ENCODE data around the gene KRT81.
A peak's percentile ranks its signal among the peaks of the same experiment; 100 is the strongest.

Gene KRT81

GRCh38 chr12:52321418-52321817, 30.1 kb upstream of the KRT81 start:
- Histone ChIP-seq H2BK120ac (ENCODE audit: insufficient read depth, low read length, poor library complexity) (no peak overlapping the region), H2AK5ac (ENCODE audit: low read length) (no peak overlapping the region)

DNA sequence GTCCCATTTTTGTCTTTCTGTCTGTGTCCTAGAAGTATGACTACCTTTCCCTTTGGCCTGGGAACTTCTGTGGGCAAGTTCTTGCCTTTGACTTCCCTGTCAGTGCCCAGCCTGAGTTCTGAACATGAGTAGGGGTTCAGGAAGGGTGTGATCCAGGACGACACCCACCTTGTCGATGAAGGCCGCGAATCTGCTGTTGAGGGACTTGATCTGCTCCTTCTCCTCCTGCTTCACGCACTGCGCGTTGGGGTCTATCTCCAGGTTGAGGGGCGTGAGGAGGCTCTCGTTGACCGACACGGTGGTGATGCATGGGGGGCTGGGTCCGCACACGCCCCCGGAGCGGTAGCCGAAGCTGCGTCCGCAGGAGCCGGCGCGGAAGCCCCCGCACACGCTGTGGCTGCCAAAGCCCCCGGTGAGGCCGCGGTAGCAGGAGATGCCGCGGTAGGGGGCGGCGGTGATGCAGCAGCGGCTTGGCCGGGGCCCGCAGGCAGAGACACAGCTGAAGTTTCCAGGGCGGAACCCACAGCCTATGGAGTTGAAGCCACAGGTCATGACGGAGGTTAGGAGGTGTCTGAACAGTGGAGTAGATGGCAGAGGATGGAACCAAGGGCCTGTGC, 29.6 kb upstream of the KRT81 start, which contains the start of gene KRT83:
KRT83 (minus strand) TSS at position 615 of the 617 bp plus-strand sequence; CDS start at position 552, 63 bp downstream.
- no peaks in the 10 kb centered on the region for H3K79me1 ChIP-seq (ENCODE audit: low read length)
- H3K14ac ChIP-seq (ENCODE audit: low read length), result no peak within 1 kb of the TSS
- H3K23ac ChIP-seq (ENCODE audit: low read length), result no peak within 1 kb of the TSS
- H2BK120ac ChIP-seq (ENCODE audit: insufficient read depth, low read length, poor library complexity), result no peak within 1 kb of the TSS
- H3K27ac ChIP-seq (ENCODE audit: low read depth, low read length), result no peak within 1 kb of the TSS
- WGBS (ENCODE audit: extremely low coverage, insufficient coverage, insufficient read length), result no CpG with 5 or more reads among the region's 35 CpGs
- DNase-seq, result no peak
- no peak within 1 kb of the TSS for H4K8ac ChIP-seq (ENCODE audit: low read depth, low read length)
- no peak within 1 kb of the TSS for H4K12ac ChIP-seq (ENCODE audit: low read depth, low read length)
- H3K79me2 ChIP-seq (ENCODE audit: control insufficient read depth, insufficient read depth, low read length, poor library complexity), result no peaks in the 10 kb centered on the region
- H3K4me2 ChIP-seq (ENCODE audit: low read length), result no peak within 1 kb of the TSS
- peak within 1 kb of the TSS; percentile 19 for H3K9ac ChIP-seq (ENCODE audit: low read length)
- no peak within 1 kb of the TSS for H3K4me3 ChIP-seq (ENCODE audit: low read depth, low read length)
- H3K4me1 ChIP-seq (ENCODE audit: control insufficient read depth in 1 of 2, insufficient read depth in 2 of 2, low read length in 2 of 2), result no peaks in the 10 kb centered on the region
- no peak within 1 kb of the TSS for H2AK5ac ChIP-seq (ENCODE audit: low read length)
- peaks cover 2% of the 10 kb centered on the region for H3K9me3 ChIP-seq (ENCODE audit: insufficient read depth, low read depth, low read length)
- H3K27me3 ChIP-seq (ENCODE audit: insufficient read depth, low read length), result no peaks in the 10 kb centered on the region
- no peaks in the 10 kb centered on the region for H3K36me3 ChIP-seq (ENCODE audit: control insufficient read depth in 1 of 2, insufficient read depth in 2 of 2, low read length in 2 of 2)
- no peak within 1 kb of the TSS for H2AFZ ChIP-seq (ENCODE audit: insufficient read depth, low read length, poor library complexity)
- no peak within 1 kb of the TSS for H2BK5ac ChIP-seq (ENCODE audit: low read depth, low read length, poor library complexity)
- no peak within 1 kb of the TSS for H2BK12ac ChIP-seq (ENCODE audit: low read length)
- H4K91ac ChIP-seq (ENCODE audit: low read depth, low read length), result no peak within 1 kb of the TSS
- no peak within 1 kb of the TSS for H3K18ac ChIP-seq (ENCODE audit: low read length)
- H3K4ac ChIP-seq (ENCODE audit: low read depth, low read length), result no peak within 1 kb of the TSS

More at GRCh38 chr12:52321418-52321817, 30.1 kb upstream of the KRT81 start:
- Histone ChIP-seq H3K18ac (ENCODE audit: low read length) (no peak overlapping the region), H4K12ac (ENCODE audit: low read depth, low read length) (no peak overlapping the region), H3K9ac (ENCODE audit: low read length) (no peak overlapping the region), H2BK12ac (ENCODE audit: low read length) (no peak overlapping the region), H3K4me2 (ENCODE audit: low read length) (no peak overlapping the region), H3K14ac (ENCODE audit: low read length) (no peak overlapping the region), H3K79me2 (ENCODE audit: control insufficient read depth, insufficient read depth, low read length, poor library complexity) (no peaks in the 10 kb centered on the region), H3K4me3 (ENCODE audit: low read depth, low read length) (no peak overlapping the region), H3K27ac (ENCODE audit: low read depth, low read length) (no peak overlapping the region), H3K36me3 (ENCODE audit: control insufficient read depth in 1 of 2, insufficient read depth in 2 of 2, low read length in 2 of 2) (no peaks in the 10 kb centered on the region), H4K8ac (ENCODE audit: low read depth, low read length) (no peak overlapping the region), H3K4me1 (ENCODE audit: control insufficient read depth in 1 of 2, insufficient read depth in 2 of 2, low read length in 2 of 2) (no peaks in the 10 kb centered on the region), H3K4ac (ENCODE audit: low read depth, low read length) (no peak overlapping the region), H2BK5ac (ENCODE audit: low read depth, low read length, poor library complexity) (no peak overlapping the region), H3K79me1 (ENCODE audit: low read length) (no peaks in the 10 kb centered on the region), H2AFZ (ENCODE audit: insufficient read depth, low read length, poor library complexity) (no peak overlapping the region), H3K27me3 (ENCODE audit: insufficient read depth, low read length) (no peaks in the 10 kb centered on the region), H3K9me3 (ENCODE audit: insufficient read depth, low read depth, low read length) (peaks cover 2% of the 10 kb centered on the region), H4K91ac (ENCODE audit: low read depth, low read length) (no peak overlapping the region), H3K23ac (ENCODE audit: low read length) (no peak overlapping the region)
- no CpG with 5 or more reads among the region's 4 CpGs for WGBS (ENCODE audit: extremely low coverage, insufficient coverage, insufficient read length)
- no peak for DNase-seq

- H3K4me1 ChIP-seq (ENCODE audit: control insufficient read depth in 1 of 2, insufficient read depth in 2 of 2, low read length in 2 of 2), result no peaks in the 10 kb centered on the region
- no peak overlapping the region for H4K8ac ChIP-seq (ENCODE audit: low read depth, low read length)
- no peak overlapping the region for H3K4ac ChIP-seq (ENCODE audit: low read depth, low read length)
- H3K14ac ChIP-seq (ENCODE audit: low read length), result no peak overlapping the region
- no peak overlapping the region for H3K9ac ChIP-seq (ENCODE audit: low read length)
- H3K27ac ChIP-seq (ENCODE audit: low read depth, low read length), result no peak overlapping the region
- H3K9me3 ChIP-seq (ENCODE audit: insufficient read depth, low read depth, low read length), result peaks cover 2% of the 10 kb centered on the region
- WGBS (ENCODE audit: extremely low coverage, insufficient coverage, insufficient read length), result no CpG with 5 or more reads among the region's 11 CpGs
- DNase-seq, result no peak
- H3K4me2 ChIP-seq (ENCODE audit: low read length), result no peak overlapping the region
- no peak overlapping the region for H3K4me3 ChIP-seq (ENCODE audit: low read depth, low read length)
- no peak overlapping the region for H2AFZ ChIP-seq (ENCODE audit: insufficient read depth, low read length, poor library complexity)
- no peaks in the 10 kb centered on the region for H3K79me2 ChIP-seq (ENCODE audit: control insufficient read depth, insufficient read depth, low read length, poor library complexity)
- H2BK5ac ChIP-seq (ENCODE audit: low read depth, low read length, poor library complexity), result no peak overlapping the region
- no peak overlapping the region for H4K12ac ChIP-seq (ENCODE audit: low read depth, low read length)
- H2AK5ac ChIP-seq (ENCODE audit: low read length), result no peak overlapping the region
- no peak overlapping the region for H3K23ac ChIP-seq (ENCODE audit: low read length)
- no peak overlapping the region for H2BK12ac ChIP-seq (ENCODE audit: low read length)
- H3K27me3 ChIP-seq (ENCODE audit: insufficient read depth, low read length), result no peaks in the 10 kb centered on the region
- no peaks in the 10 kb centered on the region for H3K79me1 ChIP-seq (ENCODE audit: low read length)
- no peak overlapping the region for H2BK120ac ChIP-seq (ENCODE audit: insufficient read depth, low read length, poor library complexity)
- H3K36me3 ChIP-seq (ENCODE audit: control insufficient read depth in 1 of 2, insufficient read depth in 2 of 2, low read length in 2 of 2), result no peaks in the 10 kb centered on the region
- no peak overlapping the region for H3K18ac ChIP-seq (ENCODE audit: low read length)
- no peak overlapping the region for H4K91ac ChIP-seq (ENCODE audit: low read depth, low read length)
These were observed 27.8 kb upstream of the KRT81 start for GRCh38 chr12:52319097-52319496.

DNA sequence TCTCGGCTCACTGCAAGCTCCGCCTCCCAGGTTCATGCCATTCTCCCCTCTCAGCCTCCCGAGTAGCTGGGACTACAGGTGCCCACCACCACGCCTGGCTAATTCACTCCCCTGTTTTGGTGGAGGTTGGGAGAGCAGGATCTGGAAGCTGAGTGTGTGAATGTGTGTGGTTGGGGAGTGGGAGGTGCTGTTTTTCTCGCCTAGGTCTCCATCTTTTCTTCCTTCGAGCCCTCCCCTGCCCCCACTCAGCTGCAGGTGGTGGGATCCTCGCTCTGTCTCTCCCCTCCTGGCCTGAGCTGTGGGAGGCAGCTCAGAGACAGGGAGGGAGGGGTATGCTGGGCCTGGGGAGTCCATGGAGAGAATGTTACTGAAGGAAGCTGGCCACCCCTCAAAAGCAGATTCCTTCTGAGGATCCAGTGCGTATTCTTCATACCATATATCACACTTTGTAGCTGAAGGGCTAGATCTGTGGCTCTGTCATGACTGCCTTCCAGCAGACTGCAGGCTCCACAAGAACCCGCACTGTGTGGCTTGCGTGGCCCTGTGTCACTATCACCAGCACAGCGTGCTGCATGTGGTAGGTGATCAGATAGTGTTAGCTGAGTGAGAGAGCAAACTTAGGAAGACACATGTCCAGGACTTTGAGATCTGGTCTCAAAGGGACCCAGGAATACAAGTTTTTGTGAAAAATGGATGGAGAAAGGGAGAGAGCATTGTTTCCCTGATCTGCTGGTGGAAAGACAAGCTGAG, 27.1 kb upstream of the KRT81 start:
- no peak overlapping the region for H2AK5ac ChIP-seq (ENCODE audit: low read length)
- no peaks in the 10 kb centered on the region for H3K4me1 ChIP-seq (ENCODE audit: control insufficient read depth in 1 of 2, insufficient read depth in 2 of 2, low read length in 2 of 2)
- H2AFZ ChIP-seq (ENCODE audit: insufficient read depth, low read length, poor library complexity), result no peak overlapping the region
- no peak overlapping the region for H3K27ac ChIP-seq (ENCODE audit: low read depth, low read length)
- no peaks in the 10 kb centered on the region for H3K79me2 ChIP-seq (ENCODE audit: control insufficient read depth, insufficient read depth, low read length, poor library complexity)
- H3K27me3 ChIP-seq (ENCODE audit: insufficient read depth, low read length), result no peaks in the 10 kb centered on the region
- no peaks in the 10 kb centered on the region for H3K79me1 ChIP-seq (ENCODE audit: low read length)
- no peak overlapping the region for H3K18ac ChIP-seq (ENCODE audit: low read length)
- no peak overlapping the region for H2BK120ac ChIP-seq (ENCODE audit: insufficient read depth, low read length, poor library complexity)
- no peak overlapping the region for H4K12ac ChIP-seq (ENCODE audit: low read depth, low read length)
- no peak overlapping the region for H3K4me2 ChIP-seq (ENCODE audit: low read length)
- H3K36me3 ChIP-seq (ENCODE audit: control insufficient read depth in 1 of 2, insufficient read depth in 2 of 2, low read length in 2 of 2), result no peaks in the 10 kb centered on the region
- no peak overlapping the region for H3K4ac ChIP-seq (ENCODE audit: low read depth, low read length)
- H3K9ac ChIP-seq (ENCODE audit: low read length), result no peak overlapping the region
- H4K8ac ChIP-seq (ENCODE audit: low read depth, low read length), result no peak overlapping the region
- H3K14ac ChIP-seq (ENCODE audit: low read length), result no peak overlapping the region
- no peak overlapping the region for H2BK12ac ChIP-seq (ENCODE audit: low read length)
- no CpG with 5 or more reads among the region's 11 CpGs for WGBS (ENCODE audit: extremely low coverage, insufficient coverage, insufficient read length)
- no peaks in the 10 kb centered on the region for H3K9me3 ChIP-seq (ENCODE audit: insufficient read depth, low read depth, low read length)
- H4K91ac ChIP-seq (ENCODE audit: low read depth, low read length), result no peak overlapping the region
- no peak overlapping the region for H3K23ac ChIP-seq (ENCODE audit: low read length)
- no peak overlapping the region for H3K4me3 ChIP-seq (ENCODE audit: low read depth, low read length)
- no peak for DNase-seq
- no peak overlapping the region for H2BK5ac ChIP-seq (ENCODE audit: low read depth, low read length, poor library complexity)
